SU-DHL-6 (cell line): ENCODE data around the gene CPPED1.

Experiments
- CTCF ChIP-seq: fragments of 200-600 bp; sonication (generic); IDR thresholded peaks from one replicate; pipeline ENCODE4 v1.5.1; 2017; ENCODE audit warnings: antibody characterized with exemption, mild to moderate bottlenecking, low read length, moderate library complexity; ENCODE audit not compliant: insufficient read depth, poor library complexity, severe bottlenecking
- EZH2phosphoT487 ChIP-seq: fragments of 200-600 bp; sonication (generic), shearing (Covaris generic); conservative IDR thresholded peaks from 2 replicates; pipeline ENCODE4 v1.6.1; 2018; ENCODE audit warnings: mild to moderate bottlenecking, antibody characterized with exemption, low read length, moderate library complexity, mixed read lengths

DNA sequence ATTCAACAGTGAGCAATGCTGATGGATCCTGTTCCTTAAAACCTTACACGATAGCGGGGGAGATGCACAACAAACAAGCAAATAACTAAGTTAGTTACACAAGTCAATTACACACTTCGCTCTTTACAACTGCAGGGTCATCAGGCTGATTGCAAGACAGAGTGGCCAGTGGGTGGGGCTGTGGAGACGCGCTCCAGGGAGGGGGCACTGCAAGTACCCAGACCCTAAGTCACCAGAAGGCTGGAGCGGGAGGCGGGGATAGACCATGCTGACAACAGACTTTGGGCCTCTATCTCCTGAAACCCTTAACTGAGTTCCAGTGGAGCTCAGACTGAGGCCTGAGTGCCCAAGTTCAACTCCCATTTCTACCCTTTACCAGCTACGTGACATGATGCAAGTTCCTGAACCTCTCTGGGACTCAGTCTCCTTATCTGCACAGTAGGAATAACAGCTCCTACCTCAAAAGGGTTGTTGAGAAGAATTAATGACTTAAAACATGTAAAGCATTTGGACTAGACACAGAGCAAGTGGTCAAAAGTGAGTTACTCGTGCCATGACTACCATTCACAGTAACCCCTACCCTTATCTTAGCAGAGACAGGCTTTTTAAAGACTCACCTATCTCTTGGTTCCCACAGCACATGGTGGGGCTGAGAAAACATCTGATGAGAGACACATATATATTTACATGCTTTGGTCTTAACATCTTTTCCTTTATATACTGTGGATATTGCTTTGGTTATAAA is 10.4 kb downstream of the CPPED1 start:
- TF ChIP-seq CTCF (no peak), EZH2phosphoT487 (no peak)
